IgD-negative memory B cell (primary cell): ENCODE data around the gene SCAF1. TPM values are rescaled to one million over a fixed set of nuclear protein-coding genes. Genes with fewer than 3 reads are reported as not detected.

Experiments used
- polyA plus RNA-seq: library from polyadenylated mRNA; unstranded; fragments of 300-500 nt; fragmentation: Illumina TruSeq; gene quantifications from one replicate; pipeline ENCODE4 v1.2.3, GENCODE V29; 2021

Gene SCAF1
- polyA plus RNA-seq, 1 donor from 2014 or later, result 3.4 TPM

Other genes starting within 250 kb of the SCAF1 start
- not detected for gene PTH2, start 218.8 kb upstream of the SCAF1 start, polyA plus RNA-seq
- gene GFY, start 216.8 kb upstream of the SCAF1 start, polyA plus RNA-seq, result not detected
- not detected for gene SLC17A7, start 200.7 kb upstream of the SCAF1 start, polyA plus RNA-seq
- 98.8 TPM for gene PIH1D1, start 190.4 kb upstream of the SCAF1 start, polyA plus RNA-seq
- gene ALDH16A1, start 189.0 kb upstream of the SCAF1 start, polyA plus RNA-seq, result 67.5 TPM
- gene FLT3LG, start 168.0 kb upstream of the SCAF1 start, polyA plus RNA-seq, result 24.3 TPM
- gene RPL13A, start 154.6 kb upstream of the SCAF1 start, polyA plus RNA-seq, result 3,792 TPM
- gene RPS11, start 145.8 kb upstream of the SCAF1 start, polyA plus RNA-seq, result 3,702 TPM
- gene FCGRT, start 129.5 kb upstream of the SCAF1 start, polyA plus RNA-seq, result 60.8 TPM
- 3.1 TPM for gene RCN3, start 114.2 kb upstream of the SCAF1 start, polyA plus RNA-seq
- gene NOSIP, start 61.7 kb upstream of the SCAF1 start, polyA plus RNA-seq, result 144 TPM
- gene PRRG2, start 60.9 kb upstream of the SCAF1 start, polyA plus RNA-seq, result 0.26 TPM
- 0.70 TPM for gene PRR12, start 51.0 kb upstream of the SCAF1 start, polyA plus RNA-seq
- 18.4 TPM for gene RRAS, start 2.1 kb upstream of the SCAF1 start, polyA plus RNA-seq
- gene IRF3, start 23.6 kb downstream of the SCAF1 start, polyA plus RNA-seq, result 66.0 TPM
- 16.8 TPM for gene BCL2L12, start 23.7 kb downstream of the SCAF1 start, polyA plus RNA-seq
- gene PRMT1, start 35.1 kb downstream of the SCAF1 start, polyA plus RNA-seq, result 187 TPM
- 0.65 TPM for gene ADM5, start 47.4 kb downstream of the SCAF1 start, polyA plus RNA-seq
- gene CPT1C, start 48.9 kb downstream of the SCAF1 start, polyA plus RNA-seq, result not detected
- 0.15 TPM for gene TSKS, start 121.1 kb downstream of the SCAF1 start, polyA plus RNA-seq
- gene AP2A1, start 124.8 kb downstream of the SCAF1 start, polyA plus RNA-seq, result 6.5 TPM
- gene FUZ, start 171.1 kb downstream of the SCAF1 start, polyA plus RNA-seq, result 6.6 TPM
- gene MED25, start 176.1 kb downstream of the SCAF1 start, polyA plus RNA-seq, result 54.7 TPM
- gene PTOV1, start 208.9 kb downstream of the SCAF1 start, polyA plus RNA-seq, result 45.0 TPM
- 56.3 TPM for gene PNKP, start 225.4 kb downstream of the SCAF1 start, polyA plus RNA-seq
- gene AKT1S1, start 235.1 kb downstream of the SCAF1 start, polyA plus RNA-seq, result 5.0 TPM
- 19.1 TPM for gene TBC1D17, start 235.5 kb downstream of the SCAF1 start, polyA plus RNA-seq